Mesodermal cell (in vitro differentiated cells): Measurements from ENCODE around the gene SLC5A4.

Source experiments
- H3K27ac ChIP-seq: 2 replicates; pipeline ENCODE4 v1.7.0; 2013; ENCODE audit warnings: mild to moderate bottlenecking, low read depth, low read length, moderate library complexity; ENCODE audit not compliant: severe bottlenecking
- H3K36me3 ChIP-seq: 2 replicates; pipeline ENCODE4 v1.7.1; 2013; ENCODE audit warnings: mild to moderate bottlenecking, low read length, moderate library complexity; ENCODE audit not compliant: control insufficient read depth, insufficient read depth
- H3K4me1 ChIP-seq: one replicate; pipeline ENCODE4 v1.7.1; 2013; ENCODE audit warnings: mild to moderate bottlenecking, low read length; ENCODE audit not compliant: insufficient read depth, control insufficient read depth, poor library complexity, severe bottlenecking
- H3K4me3 ChIP-seq: 2 replicates; pipeline ENCODE4 v1.7.0; 2013; ENCODE audit warnings: low read length, control low read depth, mild to moderate bottlenecking; ENCODE audit not compliant: insufficient read depth, poor library complexity, severe bottlenecking; ENCODE audit errors: extremely low read depth
- H3K9me3 ChIP-seq: 2 replicates; pipeline ENCODE4 v1.7.1; 2013; ENCODE audit warnings: mild to moderate bottlenecking, low read length, moderate library complexity; ENCODE audit not compliant: control insufficient read depth
- WGBS, 2 experiments: methylation state at CpG; one replicate each; pipeline ENCODE4 v1.1.5; 2013; ENCODE audit warnings: missing lambda C conversion rate in 2 of 2; ENCODE audit not compliant: insufficient coverage in 2 of 2; 5-methylcytosine and 5-hydroxymethylcytosine counted together

SLC5A4 gene

DNA sequence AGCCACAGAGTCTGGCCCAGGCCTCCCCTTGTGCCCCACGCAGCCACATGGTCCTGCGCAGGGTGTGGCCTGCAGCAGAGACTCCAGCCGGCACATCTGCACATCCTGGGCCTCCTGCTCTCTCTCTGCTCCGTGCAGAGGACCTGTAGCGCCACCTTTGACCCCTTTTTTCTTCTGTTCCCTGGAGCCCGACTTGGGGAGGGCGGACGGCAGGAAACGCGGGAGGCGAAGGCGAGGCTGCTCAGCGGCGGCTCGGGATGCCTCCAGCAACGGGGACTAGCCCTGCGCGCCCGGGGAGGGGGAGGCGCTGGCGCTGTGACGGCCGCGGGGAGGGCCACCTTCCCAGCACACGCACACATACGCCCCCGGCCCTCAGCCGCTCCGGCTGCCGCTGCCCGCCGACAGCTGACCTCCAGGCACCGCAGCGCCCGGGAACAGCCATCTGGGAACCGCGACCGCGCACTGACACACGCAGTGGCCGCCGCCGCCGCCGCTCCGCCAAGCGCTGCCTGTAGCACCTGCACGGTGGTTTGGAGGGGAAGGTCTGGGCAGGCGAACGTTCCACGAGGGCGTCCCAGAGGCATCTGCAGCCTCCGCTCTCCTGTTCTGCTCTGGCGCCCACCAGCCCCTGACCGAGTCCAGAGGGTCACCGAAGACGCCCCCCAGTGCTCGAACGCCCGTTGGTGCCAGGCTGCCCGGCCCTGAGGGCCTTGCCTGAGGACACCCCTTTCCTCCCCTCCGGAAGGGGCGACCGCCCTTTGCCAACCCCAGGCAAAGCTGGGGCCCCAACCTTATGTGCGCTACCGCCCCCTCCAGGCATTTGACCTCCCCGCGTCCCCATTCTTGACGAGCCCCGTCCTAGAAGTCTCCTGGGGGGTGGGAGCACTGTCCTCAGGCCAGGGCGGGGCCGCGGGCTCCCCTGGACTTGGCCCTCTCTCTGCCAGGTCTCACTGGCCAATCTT, 79.2 kb downstream of the SLC5A4 start:
- 7 to 10% methylated on average over 40 to 43 of the region's 73 CpGs for WGBS, 2 experiments
- H3K4me1 ChIP-seq = no peaks in the 10 kb centered on the region
- peaks cover 3% of the 10 kb centered on the region for H3K9me3 ChIP-seq
- H3K36me3 ChIP-seq = no peaks in the 10 kb centered on the region
- H3K27ac ChIP-seq = no peak overlapping the region
- H3K4me3 ChIP-seq = peak overlapping the region; percentile 16

- 92 to 94% methylated on average over 10 to 11 of the region's 11 CpGs for WGBS, 2 experiments
- Histone ChIP-seq H3K4me1 (no peaks in the 10 kb centered on the region), H3K27ac (no peak overlapping the region), H3K9me3 (peaks cover 3% of the 10 kb centered on the region), H3K36me3 (no peaks in the 10 kb centered on the region), H3K4me3 (no peak overlapping the region)
Observed at GRCh38 chr22:32175115-32175514, 80.0 kb downstream of the SLC5A4 start.
